ENCODE results near the gene PCSK1. TPM values are rescaled to one million over a fixed set of nuclear protein-coding genes. Genes with fewer than 3 reads are reported as not detected.

The PCSK1 gene
- total and polyA plus RNA-seq, 8 donors, result 0.18 to 4.8 (median 0.58) TPM; not detected in 4

DNA sequence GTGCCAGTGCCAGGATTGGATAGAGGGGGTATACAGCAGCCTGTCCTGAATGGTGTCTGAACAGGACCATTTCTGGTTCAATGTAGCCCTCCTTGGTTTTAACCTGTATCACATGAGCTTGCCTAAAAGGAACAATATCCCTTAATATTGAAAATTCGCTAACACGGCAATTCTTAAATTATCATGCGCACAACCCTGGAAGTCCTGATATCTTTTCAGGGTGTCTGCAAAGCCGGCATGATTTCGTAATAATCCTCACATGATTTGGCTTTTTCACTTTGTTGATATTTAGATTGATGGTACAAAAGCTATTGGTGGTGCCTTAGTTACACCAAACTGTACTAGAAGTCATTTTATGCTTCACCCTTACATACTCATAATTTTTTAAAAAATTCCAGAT lies 53.2 kb downstream of the PCSK1 start:
- no peak overlapping the region for H3K27ac ChIP-seq
- no peak for DNase-seq
- TF ChIP-seq CTCF (IDR thresholded peaks at IDR 0.05) (no peak), POLR2A (IDR thresholded peaks at IDR 0.05) (no peak), POLR2AphosphoS5 (IDR thresholded peaks at IDR 0.05) (no peak), EP300 (IDR thresholded peaks at IDR 0.05) (no peak)
- H3K4me3 ChIP-seq, result no peak overlapping the region
- 91 to 93% (median 91%) methylated on average over 5 of the region's 5 CpGs for WGBS, 5 donors
- H3K4me1 ChIP-seq, result no peaks in the 10 kb centered on the region
- H3K27me3 ChIP-seq, result no peaks in the 10 kb centered on the region
- intact Hi-C loops (cut with DNase I; ENCODE audit: low total_unique reads), result no loop called here
- H3K36me3 ChIP-seq, result no peaks in the 10 kb centered on the region
- no peaks in the 10 kb centered on the region for H3K9me3 ChIP-seq

DNA sequence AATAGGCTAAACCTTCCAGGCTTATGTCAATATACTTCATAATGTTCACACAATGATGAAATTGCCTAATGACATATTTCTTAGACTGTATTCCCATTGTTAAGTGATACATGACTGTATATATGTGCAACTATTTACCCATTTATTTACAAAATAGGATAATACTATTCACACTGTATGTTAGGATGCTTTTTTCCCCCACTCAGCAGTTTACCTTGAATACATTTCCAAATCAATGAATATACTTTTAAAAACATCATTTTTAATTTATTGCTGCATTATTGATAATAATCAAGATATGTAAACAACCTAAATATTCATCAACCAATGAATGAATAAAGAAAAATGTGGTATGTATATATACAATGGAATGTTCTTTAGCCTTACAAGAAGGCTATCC lies 55.5 kb downstream of the PCSK1 start:
- intact Hi-C loops (cut with DNase I; ENCODE audit: low total_unique reads), result no loop called here
- Histone ChIP-seq H3K36me3 (no peaks in the 10 kb centered on the region), H3K9me3 (no peaks in the 10 kb centered on the region), H3K4me1 (no peaks in the 10 kb centered on the region), H3K4me3 (no peak overlapping the region), H3K27ac (no peak overlapping the region), H3K27me3 (no peaks in the 10 kb centered on the region)
- no peak for DNase-seq
- TF ChIP-seq POLR2AphosphoS5 (IDR thresholded peaks at IDR 0.05) (no peak), EP300 (IDR thresholded peaks at IDR 0.05) (no peak), POLR2A (IDR thresholded peaks at IDR 0.05) (no peak), CTCF (IDR thresholded peaks at IDR 0.05) (no peak)

DNA sequence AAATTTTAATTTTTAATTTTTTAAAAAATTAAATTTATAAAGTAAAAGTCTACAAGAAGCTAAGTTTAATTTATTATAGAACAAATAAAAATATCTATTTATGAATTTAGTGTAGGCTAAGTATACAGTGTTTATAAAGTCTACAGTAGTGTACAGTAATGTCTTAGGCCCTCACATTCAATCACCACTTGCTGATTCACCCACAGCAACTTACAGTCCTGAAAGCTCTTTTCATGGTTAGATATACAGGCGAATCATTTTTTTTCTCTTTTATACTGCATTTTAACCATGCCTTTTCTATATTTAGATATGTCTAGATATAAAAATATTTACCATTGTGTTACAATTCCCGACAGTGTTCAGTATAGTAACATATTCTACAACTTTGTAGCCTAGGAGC lies 55.9 kb downstream of the PCSK1 start:
- intact Hi-C loops (cut with DNase I; ENCODE audit: low total_unique reads), result no loop called here
- Histone ChIP-seq H3K9me3 (no peaks in the 10 kb centered on the region), H3K4me1 (no peaks in the 10 kb centered on the region), H3K4me3 (no peak overlapping the region), H3K27me3 (no peaks in the 10 kb centered on the region), H3K36me3 (no peaks in the 10 kb centered on the region), H3K27ac (no peak overlapping the region)
- no peak for TF ChIP-seq EP300 (IDR thresholded peaks at IDR 0.05)
- no peak for TF ChIP-seq CTCF (IDR thresholded peaks at IDR 0.05)
- WGBS, 5 donors, result 45 to 50% (median 49%) methylated on average over 2 of the region's 2 CpGs
- DNase-seq, result no peak

GRCh38 chr5:96374653-96375052 lies 58.4 kb downstream of the PCSK1 start:
- no peak for DNase-seq
- no peaks in the 10 kb centered on the region for H3K27me3 ChIP-seq
- no peak overlapping the region for H3K27ac ChIP-seq
- H3K4me3 ChIP-seq, result no peak overlapping the region
- H3K9me3 ChIP-seq, result no peaks in the 10 kb centered on the region
- WGBS, 5 donors, result 85 to 87% (median 86%) methylated on average over 5 of the region's 5 CpGs
- intact Hi-C loops (cut with DNase I; ENCODE audit: low total_unique reads), result no loop called here
- no peaks in the 10 kb centered on the region for H3K36me3 ChIP-seq
- TF ChIP-seq POLR2A (IDR thresholded peaks at IDR 0.05) (no peak), CTCF (IDR thresholded peaks at IDR 0.05) (no peak), POLR2AphosphoS5 (IDR thresholded peaks at IDR 0.05) (no peak), EP300 (IDR thresholded peaks at IDR 0.05) (no peak)
- no peaks in the 10 kb centered on the region for H3K4me1 ChIP-seq

- 88 to 94% (median 91%) methylated on average over 4 of the region's 4 CpGs for WGBS, 5 donors
- TF ChIP-seq CTCF (IDR thresholded peaks at IDR 0.05), result no peak
- Histone ChIP-seq H3K4me3 (no peak overlapping the region), H3K27ac (no peak overlapping the region), H3K36me3 (no peaks in the 10 kb centered on the region), H3K9me3 (no peaks in the 10 kb centered on the region), H3K4me1 (no peaks in the 10 kb centered on the region), H3K27me3 (no peaks in the 10 kb centered on the region)
- no peak for DNase-seq
- intact Hi-C loops (cut with DNase I; ENCODE audit: low total_unique reads), result no loop called here
Observed at GRCh38 chr5:96373381-96373733, 59.7 kb downstream of the PCSK1 start.

Measured in stomach (tissue), 9 donors.